NCI-H1092 treated with DMSO at 0.1 percent for 48 hours (cell line): ENCODE data around the gene PNLDC1.
"Not testable (repeated sequence)": the region's sequence is repeated elsewhere in the genome, so short reads cannot be mapped to it uniquely, and the experiment has no call there.

Experiments used
- DNase-seq: peaks from one replicate; lab custom pipeline; 2025; lab: John Stamatoyannopoulos, UW

The PNLDC1 gene

GRCh38 chr6:159819932-159820640, 20.0 kb downstream of the PNLDC1 start:
- DNase-seq: no peak

- DNase-seq: no peak
Measured at GRCh38 chr6:159821122-159821521, 21.0 kb downstream of the PNLDC1 start.

- DNase-seq: no peak
Measured at GRCh38 chr6:159821726-159822125, 21.6 kb downstream of the PNLDC1 start.

- no peak for DNase-seq
Measured at GRCh38 chr6:159823953-159824352, 23.9 kb downstream of the PNLDC1 start.

- not testable (repeated sequence) for DNase-seq
Measured at GRCh38 chr6:159824690-159825089, 24.6 kb downstream of the PNLDC1 start.

GRCh38 chr6:159826004-159826403, 25.9 kb downstream of the PNLDC1 start:
- no peak for DNase-seq

- no peak for DNase-seq
Measured at GRCh38 chr6:159826968-159827647, 27.0 kb downstream of the PNLDC1 start.

GRCh38 chr6:159828074-159828473, 28.0 kb downstream of the PNLDC1 start:
- no peak for DNase-seq

GRCh38 chr6:159829526-159829925, 29.4 kb downstream of the PNLDC1 start:
- DNase-seq: no peak

GRCh38 chr6:159830501-159831372, 30.7 kb downstream of the PNLDC1 start:
- no peak for DNase-seq

GRCh38 chr6:159831373-159831679, 31.2 kb downstream of the PNLDC1 start:
- DNase-seq: no peak

GRCh38 chr6:159832946-159833345, 32.9 kb downstream of the PNLDC1 start:
- DNase-seq: no peak

GRCh38 chr6:159833556-159833955, 33.5 kb downstream of the PNLDC1 start:
- DNase-seq: no peak

- no peak for DNase-seq
Measured at GRCh38 chr6:159833997-159834603, 34.0 kb downstream of the PNLDC1 start.

- no peak for DNase-seq
Measured at GRCh38 chr6:159836718-159837490, 36.8 kb downstream of the PNLDC1 start.

GRCh38 chr6:159837511-159837910, 37.4 kb downstream of the PNLDC1 start:
- no peak for DNase-seq

GRCh38 chr6:159838020-159838744, 38.1 kb downstream of the PNLDC1 start:
- no peak for DNase-seq

GRCh38 chr6:159842035-159842434, 42.0 kb downstream of the PNLDC1 start:
- DNase-seq: no peak

- DNase-seq: peak; percentile 64
Measured at GRCh38 chr6:159844737-159845645, 44.9 kb downstream of the PNLDC1 start.

- not testable (repeated sequence) for DNase-seq
Measured at GRCh38 chr6:159848552-159848951, 48.5 kb downstream of the PNLDC1 start.
